K562 (cell line): ENCODE data around the gene LIX1L. TPM values are rescaled to one million over a fixed set of nuclear protein-coding genes. Genes with fewer than 3 reads are reported as not detected.

Source experiments
- BCL6 ChIP-seq: fragments of 250-450 bp; sonication (Bioruptor Pico); IDR thresholded peaks from 2 replicates; pipeline ENCODE4 v1.4.0; 2020
- COPS2 ChIP-seq: fragments of 450-650 bp; conservative IDR thresholded peaks from 2 replicates; pipeline ENCODE4 v1.6.1; 2016; ENCODE audit warnings: mild to moderate bottlenecking, moderate library complexity
- FOS ChIP-seq: IDR thresholded peaks from 3 replicates; pipeline ENCODE4 v1.6.1; 2011; ENCODE audit not compliant: insufficient read length; ENCODE audit errors: extremely low read depth
- HCFC1 ChIP-seq: IDR thresholded peaks from 2 replicates; pipeline ENCODE4 v1.6.1; 2012; ENCODE audit warnings: low read depth, low read length, improper control_type of control experiment
- HINFP ChIP-seq: fragments of 450-650 bp; conservative IDR thresholded peaks from 2 replicates; pipeline ENCODE4 v1.6.1; 2016; ENCODE audit warnings: missing genetic modification characterization, low read depth, mild to moderate bottlenecking, control low read depth, missing compliant biosample characterization
- MAZ ChIP-seq, 2 experiments: fragments of 450-650 bp in 1 of 2; sonication (generic) in 1 of 2; formaldehyde crosslinking; IDR thresholded peaks in 1 of 2; conservative IDR thresholded peaks in 1 of 2; 2 replicates each; pipeline versions ENCODE4 v1.4.0 to v1.5.0; 2020; ENCODE audit warnings: mild to moderate bottlenecking in 1 of 2, missing genetic modification reagents in 1 of 2
- NCOA6 ChIP-seq: fragments of 450-650 bp; IDR thresholded peaks from 2 replicates; pipeline ENCODE4 v1.6.1; 2017; ENCODE audit warnings: mild to moderate bottlenecking
- POLR2B ChIP-seq: fragments of 450-650 bp; IDR thresholded peaks from 2 replicates; pipeline ENCODE4 v1.6.1; 2018; ENCODE audit warnings: low read depth; ENCODE audit not compliant: partially characterized antibody
- RNF219 ChIP-seq: fragments of 250-450 bp; sonication (Bioruptor Pico); IDR thresholded peaks from 2 replicates; pipeline ENCODE4 v1.5.0; 2022; ENCODE audit warnings: mild to moderate bottlenecking
- SUPT5H ChIP-seq: fragments of 450-650 bp; IDR thresholded peaks from 2 replicates; pipeline ENCODE4 v1.6.1; 2016
- TSHZ1 ChIP-seq: fragments of 250-450 bp; sonication (Bioruptor Pico); IDR thresholded peaks from 2 replicates; pipeline ENCODE4 v1.4.0; 2020; ENCODE audit warnings: mild to moderate bottlenecking, moderate library complexity
- ZBTB9 ChIP-seq: fragments of 450-650 bp; formaldehyde crosslinking; IDR thresholded peaks from 2 replicates; pipeline ENCODE4 v1.4.0; 2020; ENCODE audit warnings: mild to moderate bottlenecking, moderate library complexity
- ZNF121 ChIP-seq: sonication (generic); formaldehyde crosslinking; conservative IDR thresholded peaks from 2 replicates; pipeline ENCODE4 v1.8.0; 2022; ENCODE audit warnings: missing genetic modification reagents
- polyA plus RNA-seq, 8 experiments: library from polyadenylated mRNA; depleted of rRNA in 4 of 8; stranded (reverse) in 5 of 8; unstranded in 3 of 8; fragments of >200 nt; fragmentation: Nextera tagmentation in 2 of 8; fragmentation: Illumina TruSeq in 1 of 8; extraction: Ambion mirVana in 2 of 8; extraction: Trizol in 1 of 8; gene quantifications; 2 replicates each; pipeline versions ENCODE4 v1.2.1 to v1.2.3, GENCODE V29; 2011 to 2014; ENCODE audit warnings: inconsistent platforms in 1 of 8, missing spikeins in 1 of 8
- total RNA-seq, 7 experiments: library from RNA; depleted of rRNA in 6 of 7; stranded (reverse); fragments of >200 nt in 6 of 7; fragmentation: Illumina TruSeq in 2 of 7; extraction: Trizol in 2 of 7; gene quantifications; 2 replicates each; pipeline versions ENCODE4 v1.2.1 to v1.2.3, GENCODE V29; 2011 to 2021; ENCODE audit warnings: low replicate concordance in 1 of 7

The LIX1L gene
- total and polyA plus RNA-seq, 9 of the 15 experiments (the other 6 are each of a cell fraction or from before 2014, with no cell fraction given): 4.6 to 26.5 (median 12.5) TPM

- TF ChIP-seq RNF219 (no peak), COPS2 (no peak), NCOA6 (no peak), ZNF121 (no peak), HINFP (tag) (no peak), SUPT5H (no peak), BCL6 (CRISPR knock-in tag) (no peak), ZBTB9 (CRISPR knock-in tag) (0 out of 2 replicates have a peak, but pooled peaks have one; percentile 56), HCFC1 (no peak), MAZ (CRISPR knock-in tag; conservative IDR thresholded peaks at IDR 0.05 in 1 of 2, IDR thresholded peaks at IDR 0.05 in 1 of 2) (peak in 1 of 2 experiments; percentile 24; a peak in 1 of 4 replicates), FOS (no peak), TSHZ1 (CRISPR knock-in tag) (no peak), POLR2B (no peak)
Observed at GRCh38 chr1:145985502-145986439, 28.0 kb upstream of the LIX1L start (continued).
